Right ventricle myocardium inferior (tissue), 1 donor: ENCODE data around the gene TSKU. TPM values are rescaled to one million over a fixed set of nuclear protein-coding genes. Genes with fewer than 3 reads are reported as not detected.

Source experiments
- ATAC-seq: fragments of 200-7000 bp; cut with Tn5 transposase; one replicate; pipeline ENCODE4 v1.9.1; 2020; ENCODE audit warnings: mild to moderate bottlenecking, moderate library complexity
- DNase-seq: peaks from one replicate; pipeline ENCODE4 v3.0.0; 2021; ENCODE audit errors: missing footprints
- intact Hi-C: fragments of 100-400 bp; cut with DNase I; formaldehyde crosslinking; loops from one replicate; pipeline ENCODE4 v1.11.0; 2022
- total RNA-seq: library from RNA; stranded (reverse); fragmentation: NEBNext Ultra II Directional; extraction: Animal tissue kit (Norgen Biotek cat#: 25700); gene quantifications from one replicate; pipeline ENCODE4 v1.2.1, GENCODE V29; 2021
- donor health status: DM: no; HTN: yes; CAD: no; lungs with severe emphysema.

Gene TSKU
- total RNA-seq, 1 donor from 2014 or later: 16.2 TPM

DNA sequence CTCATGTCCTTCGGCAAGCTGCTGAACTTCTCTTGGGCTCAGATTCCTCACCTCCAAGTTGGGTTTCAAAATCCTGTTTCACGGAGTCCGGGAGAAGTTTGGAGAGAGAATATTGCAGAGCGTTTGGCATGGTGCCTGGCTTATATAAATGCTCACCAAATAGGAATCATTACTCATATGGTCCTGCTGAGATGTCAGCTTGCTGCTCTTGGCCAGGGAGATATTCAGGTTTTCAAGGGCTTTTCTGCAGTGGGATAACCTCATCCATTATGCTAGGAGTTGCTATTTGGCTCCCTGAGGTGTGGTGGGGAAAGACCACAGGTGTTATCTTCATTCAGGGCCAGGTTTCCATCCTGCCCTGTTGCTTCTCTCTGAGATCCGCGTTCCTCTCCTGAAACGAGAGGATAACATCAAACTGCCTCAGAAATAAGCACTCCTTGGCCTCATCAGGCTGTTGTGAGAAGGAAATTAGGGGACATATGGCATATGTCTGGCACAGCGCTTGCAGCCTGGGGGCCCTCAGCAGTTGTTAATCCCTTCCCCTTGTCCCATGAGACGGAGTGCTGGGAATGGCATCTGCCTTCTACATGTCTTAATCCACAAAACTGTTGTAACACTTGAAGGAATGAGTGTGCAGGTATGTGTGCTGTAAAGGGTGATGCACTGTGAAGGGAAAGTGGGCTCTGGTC is 47.6 kb downstream of the TSKU start:
- DNase-seq (no peak), ATAC-seq (no peak)
- intact Hi-C loops: no loop called here

DNA sequence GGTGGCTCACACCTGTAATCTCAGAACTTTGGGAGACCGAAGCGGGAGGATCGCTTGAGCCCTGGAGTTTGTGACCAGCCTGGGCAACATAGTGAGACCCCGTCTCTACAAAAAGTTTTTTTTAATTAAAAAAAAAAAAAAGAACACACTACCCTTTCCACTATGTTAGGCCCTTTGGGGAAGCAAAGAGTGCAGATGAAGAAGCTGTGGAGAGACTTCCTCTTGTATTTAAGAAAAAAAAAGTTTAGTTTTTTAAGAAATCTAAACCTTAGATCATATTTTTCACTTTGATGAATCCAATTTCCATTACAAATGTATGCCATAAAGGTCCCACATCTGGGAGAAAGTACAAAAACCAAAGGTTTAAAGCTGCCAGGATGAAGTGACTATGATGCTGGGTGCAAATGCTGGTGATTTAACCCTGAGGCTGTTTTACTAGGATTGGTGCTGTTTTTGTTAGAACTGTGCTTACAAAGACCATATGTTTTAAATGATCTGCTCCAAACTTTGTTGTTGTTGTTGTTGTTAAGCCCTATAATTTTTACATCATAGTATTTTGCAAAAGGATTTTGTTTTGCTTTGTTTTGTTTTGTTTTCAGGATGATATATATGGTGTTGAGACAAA is 48.6 kb downstream of the TSKU start:
- intact Hi-C loops: no loop called here
- DNase-seq (no peak), ATAC-seq (no peak)

DNA sequence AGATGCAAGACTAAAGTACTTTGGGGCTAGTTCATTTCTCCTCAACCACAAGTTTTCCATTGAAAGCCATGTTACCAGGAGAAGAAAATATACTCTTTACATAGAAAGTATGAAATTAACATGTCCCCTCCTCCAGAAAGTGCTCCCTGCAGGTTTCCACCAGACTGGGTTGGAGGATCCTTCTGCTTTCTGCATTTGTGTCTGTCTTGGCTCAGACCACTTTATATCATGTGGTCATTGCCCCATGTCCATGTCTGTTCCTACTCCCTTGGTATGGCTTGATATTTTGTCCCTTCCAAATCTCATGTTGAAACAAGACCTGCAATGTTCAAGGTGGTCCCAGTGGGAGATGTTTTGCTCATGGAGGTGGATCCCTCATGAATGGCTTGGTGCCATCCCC is 49.2 kb downstream of the TSKU start:
- ATAC-seq: no peak
- intact Hi-C loops: no loop called here

DNA sequence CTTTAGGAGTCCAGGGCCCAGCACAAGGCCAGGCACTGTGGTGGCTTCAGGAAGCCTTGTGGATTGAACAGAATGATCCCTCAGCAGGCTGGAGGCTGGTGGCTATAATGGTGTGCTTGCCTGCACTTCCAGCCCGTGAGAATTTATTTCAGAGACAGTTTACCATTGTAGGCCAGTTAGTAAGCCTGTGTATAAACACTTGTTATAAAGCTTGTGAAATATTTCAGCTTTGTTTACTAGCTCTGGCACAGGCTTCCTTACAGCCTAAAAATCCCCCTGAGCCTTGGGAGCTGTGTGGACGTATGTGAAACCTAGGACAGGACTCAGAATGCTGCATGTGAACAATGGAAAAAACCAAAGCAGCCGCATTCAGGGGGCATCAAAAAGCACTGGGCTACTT is 51.0 kb downstream of the TSKU start:
- intact Hi-C loops: no loop called here
- ATAC-seq: no peak
- no peak for DNase-seq

More for the DNA sequence above, 49.2 kb downstream of the TSKU start:
- no peak for DNase-seq

DNA sequence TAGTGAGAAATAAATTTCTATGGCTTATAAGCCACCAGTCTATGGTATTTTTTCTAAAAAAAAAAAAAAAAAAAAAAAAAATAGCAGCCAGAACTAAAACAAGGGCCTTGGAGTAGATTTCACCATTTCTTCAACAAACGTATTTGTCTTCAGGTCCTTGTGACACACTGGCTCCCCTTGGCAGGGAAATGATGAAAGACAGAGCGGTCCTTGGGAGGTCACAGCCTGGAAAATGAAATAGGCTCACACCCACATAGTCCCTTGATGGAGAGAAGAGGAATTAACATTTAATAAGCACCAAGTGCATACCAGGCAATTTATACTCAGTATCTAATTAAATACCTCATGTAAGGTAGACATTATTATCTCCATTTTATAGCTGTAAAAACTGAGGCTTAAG is 51.9 kb downstream of the TSKU start:
- no peak for ATAC-seq
- no peak for DNase-seq
- intact Hi-C loops: no loop called here

DNA sequence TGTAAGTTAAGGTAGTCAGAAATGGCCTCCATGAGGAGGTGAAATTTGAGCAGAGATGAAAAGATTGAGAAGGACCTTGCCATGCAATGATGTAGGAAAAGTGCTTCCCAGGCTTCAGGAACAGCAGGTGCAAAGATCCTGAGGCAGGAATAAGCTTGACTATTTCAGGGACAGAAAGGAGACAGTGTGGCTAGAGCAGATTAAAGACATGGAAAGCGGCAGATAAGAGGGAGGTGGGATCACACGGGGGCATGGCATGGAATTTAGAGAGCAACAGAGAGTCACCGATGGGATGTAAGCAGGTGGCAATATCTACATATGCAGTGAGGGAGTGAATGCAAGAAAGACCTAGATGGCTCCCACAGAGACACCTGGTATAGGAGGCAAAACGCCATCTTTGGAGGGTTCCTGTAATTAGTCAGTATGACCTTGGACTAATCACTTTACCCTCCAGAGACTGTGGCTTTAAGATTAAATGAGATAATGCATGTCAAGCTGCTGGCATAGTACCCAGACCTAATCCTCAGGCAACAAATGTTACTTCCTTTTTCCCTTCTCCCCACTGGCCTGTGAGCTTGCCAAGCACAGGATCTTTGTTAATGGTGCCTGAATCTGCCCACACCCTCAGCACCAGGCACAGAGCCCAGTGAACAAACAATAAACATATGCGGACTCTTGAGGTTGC is 52.9 kb downstream of the TSKU start:
- ATAC-seq (peak; percentile 44), DNase-seq (no peak)

DNA sequence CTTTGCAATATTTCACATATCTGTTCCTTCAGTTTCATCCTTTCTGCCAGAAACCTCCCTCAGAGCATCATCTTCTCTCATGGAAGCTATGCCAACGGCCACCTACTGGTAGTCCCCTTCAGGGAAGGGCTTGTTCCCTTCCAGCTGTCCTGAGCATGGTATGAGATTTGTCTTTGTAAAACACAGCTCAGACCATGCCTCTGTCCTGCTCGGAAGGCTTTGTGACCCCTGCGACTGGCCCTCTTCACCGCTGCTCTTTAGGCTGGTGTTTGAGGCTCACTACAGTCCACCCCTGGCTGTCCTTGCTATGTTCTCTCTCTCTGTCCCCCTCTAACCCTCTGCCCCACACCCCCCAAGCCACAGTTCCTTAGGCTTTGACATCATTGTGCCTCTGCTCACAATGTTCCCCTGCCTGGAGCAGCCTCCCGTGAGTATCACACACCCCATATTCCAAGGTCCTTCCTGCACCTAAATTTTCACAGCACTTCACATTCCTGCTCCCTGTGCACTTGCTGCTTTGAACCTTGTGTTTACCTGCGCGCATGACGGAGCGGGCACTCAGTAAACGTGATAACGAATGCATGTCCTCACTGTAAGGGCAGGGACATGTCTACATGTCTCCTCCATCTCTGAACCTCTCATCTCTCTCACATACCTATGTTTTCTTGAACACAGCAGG is 53.6 kb downstream of the TSKU start:
- no peak for DNase-seq
- no peak for ATAC-seq
- intact Hi-C loops: no loop called here

More for the DNA sequence above, 52.9 kb downstream of the TSKU start:
- intact Hi-C loops: no loop called here

DNA sequence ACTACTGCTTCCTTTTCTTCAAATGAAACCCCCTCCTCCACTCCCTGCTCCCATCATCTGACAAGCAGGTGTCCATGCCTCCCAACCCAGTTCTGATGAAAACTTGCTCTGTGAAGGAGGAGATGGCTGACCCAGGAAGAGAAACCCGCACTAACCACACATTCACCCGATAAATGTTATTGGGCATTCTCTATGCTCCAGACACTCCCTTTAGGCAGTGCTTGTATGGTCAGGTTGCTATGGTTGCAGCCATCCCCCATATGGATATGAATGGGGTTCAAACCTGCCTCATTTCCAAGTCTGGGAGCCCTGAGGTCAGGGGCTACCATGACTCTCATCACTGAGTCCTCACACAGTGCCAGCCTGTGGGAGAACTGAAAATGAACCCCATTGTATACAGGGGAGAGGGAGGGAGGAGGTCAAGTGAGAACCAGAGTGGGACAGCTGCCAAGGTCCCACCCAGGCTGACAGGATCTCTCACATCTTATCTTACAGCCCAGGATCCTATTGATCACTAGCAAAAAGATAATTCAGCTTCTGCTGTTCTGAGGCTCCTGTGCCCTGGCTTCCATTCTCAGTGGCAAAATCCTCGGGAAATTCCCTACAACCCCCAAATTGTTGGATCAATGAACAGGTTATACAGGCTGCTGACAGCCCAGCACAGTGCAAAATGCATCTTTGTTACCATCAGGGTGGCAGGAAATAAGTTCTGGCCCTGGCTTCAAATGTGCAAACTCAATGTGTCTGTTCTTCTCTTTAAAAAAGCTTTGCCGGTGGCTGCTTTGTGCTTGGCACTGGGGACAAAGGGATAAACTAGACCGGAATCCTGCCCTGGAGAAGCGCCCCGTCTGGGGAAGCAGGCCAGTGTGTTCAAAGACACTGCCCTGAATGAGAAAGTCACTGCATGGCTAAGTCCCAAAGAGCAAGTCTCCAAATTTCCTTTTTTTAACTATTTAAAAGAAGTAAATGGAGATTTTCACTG is 54.8 kb downstream of the TSKU start:
- intact Hi-C loops: loop anchor here (2.0 kb wide), 1 partner anchor 27 kb away; no protein-coding TSS in a partner anchor
- ATAC-seq: no peak

DNA sequence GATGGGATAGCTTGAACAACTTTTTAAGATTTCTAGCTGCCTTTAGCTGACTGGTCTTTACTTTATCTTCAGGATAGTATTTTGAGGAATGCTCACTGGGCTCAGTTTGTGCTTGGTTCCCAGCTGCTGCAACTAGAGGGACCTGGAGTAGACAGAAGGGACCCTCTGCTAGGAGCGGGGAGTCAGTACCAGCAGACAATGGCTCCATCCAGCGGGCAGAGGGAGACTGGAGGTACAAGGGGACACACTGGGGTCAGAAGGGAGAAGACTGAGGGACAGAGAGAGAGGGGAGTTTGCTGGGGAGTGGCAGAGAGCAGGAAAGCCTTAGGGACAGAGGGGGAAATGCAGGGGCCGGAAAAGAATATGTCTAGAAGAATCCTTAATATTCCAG is 55.5 kb downstream of the TSKU start:
- DNase-seq (no peak), ATAC-seq (peak; percentile 63)
- intact Hi-C loops: loop anchor here (2.0 kb wide), 1 partner anchor 28 kb away; no protein-coding TSS in a partner anchor

More for the DNA sequence above, 54.8 kb downstream of the TSKU start:
- DNase-seq: no peak

DNA sequence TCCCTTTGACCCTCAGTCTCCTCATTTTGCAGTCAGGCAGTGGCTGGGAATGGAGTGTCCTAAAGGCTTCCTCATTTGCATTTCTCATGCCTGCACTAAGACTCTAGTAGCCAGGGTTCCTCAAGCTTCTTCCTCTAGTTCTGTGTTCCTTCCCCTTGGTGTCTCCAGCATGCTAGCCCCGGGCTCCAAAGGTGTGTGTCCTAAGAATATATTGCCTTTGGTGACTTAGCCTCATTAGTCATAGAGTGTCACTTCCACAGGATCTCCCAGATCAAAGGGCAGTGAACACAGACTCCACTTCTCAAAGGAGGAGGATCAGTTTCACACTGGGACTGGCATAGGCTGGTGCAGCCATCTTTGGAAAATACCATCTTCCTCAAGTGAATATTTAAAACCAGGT is 56.2 kb downstream of the TSKU start:
- ATAC-seq (no peak), DNase-seq (no peak)
- intact Hi-C loops: loop anchor here (2.0 kb wide), 1 partner anchor 29 kb away; no protein-coding TSS in a partner anchor

DNA sequence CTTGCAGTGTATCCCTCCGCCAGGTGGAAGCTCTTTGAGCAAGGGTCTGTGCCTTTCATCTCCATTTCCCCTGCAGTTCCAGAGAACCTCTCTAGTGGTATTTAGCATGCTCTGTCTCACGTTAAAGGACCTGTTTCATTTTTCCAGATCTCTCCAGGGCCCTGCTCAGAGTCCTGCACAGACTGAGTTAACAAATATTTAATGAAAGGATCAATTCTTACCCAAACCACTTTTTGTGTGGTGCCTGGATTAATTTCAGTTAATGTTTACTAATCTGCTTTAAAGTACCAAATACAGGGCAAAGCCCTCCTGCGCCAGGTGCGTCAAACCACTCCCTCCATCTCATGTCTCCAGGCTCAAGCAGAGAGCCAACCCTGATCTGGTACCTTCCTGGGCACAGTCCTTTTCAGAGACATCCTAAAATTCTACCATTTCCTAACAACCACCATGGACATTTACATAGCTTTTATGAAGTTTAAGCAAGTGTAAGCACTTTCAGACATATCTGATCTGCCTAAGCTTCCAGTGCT is 58.8 kb downstream of the TSKU start:
- ATAC-seq (no peak), DNase-seq (no peak)
- intact Hi-C loops: no loop called here

DNA sequence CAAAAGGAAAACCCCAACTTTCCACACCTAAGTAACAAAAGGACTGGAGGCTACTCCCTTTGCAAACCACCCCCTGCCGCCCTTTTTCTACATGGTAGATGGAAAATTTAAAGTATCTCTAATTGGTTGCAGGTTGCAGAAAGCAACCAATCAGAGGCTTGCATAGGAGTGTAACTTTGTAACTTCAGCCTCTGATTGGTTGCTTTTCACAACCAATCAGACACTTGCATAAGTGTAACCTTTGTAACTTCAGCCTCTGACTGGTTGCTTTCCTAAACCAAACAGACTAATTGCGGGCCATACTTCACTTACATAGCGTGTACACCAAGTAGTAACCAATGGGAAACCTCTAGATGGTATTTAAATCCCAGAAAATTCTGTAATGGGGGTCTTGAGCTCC is 60.8 kb downstream of the TSKU start:
- intact Hi-C loops: no loop called here
- ATAC-seq (no peak), DNase-seq (no peak)

DNA sequence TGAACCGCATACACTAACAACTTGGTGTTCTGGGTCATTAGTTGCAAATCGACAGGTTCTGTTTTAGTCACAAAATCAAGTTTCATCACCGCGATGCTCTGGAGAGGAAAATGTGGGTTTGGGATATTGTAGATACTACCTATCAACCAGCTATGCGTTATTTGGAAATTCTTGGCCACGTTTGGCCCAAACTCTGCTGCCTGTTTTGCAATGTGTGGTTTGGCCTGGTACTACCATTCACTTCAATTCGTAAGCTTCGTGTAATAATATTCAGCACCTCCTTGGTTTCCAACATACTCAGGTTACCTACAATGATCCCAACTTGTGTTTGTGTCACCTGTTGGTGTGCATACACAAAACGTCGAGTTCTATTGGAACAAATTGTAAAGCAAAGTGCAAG is 61.4 kb downstream of the TSKU start:
- intact Hi-C loops: no loop called here

DNA sequence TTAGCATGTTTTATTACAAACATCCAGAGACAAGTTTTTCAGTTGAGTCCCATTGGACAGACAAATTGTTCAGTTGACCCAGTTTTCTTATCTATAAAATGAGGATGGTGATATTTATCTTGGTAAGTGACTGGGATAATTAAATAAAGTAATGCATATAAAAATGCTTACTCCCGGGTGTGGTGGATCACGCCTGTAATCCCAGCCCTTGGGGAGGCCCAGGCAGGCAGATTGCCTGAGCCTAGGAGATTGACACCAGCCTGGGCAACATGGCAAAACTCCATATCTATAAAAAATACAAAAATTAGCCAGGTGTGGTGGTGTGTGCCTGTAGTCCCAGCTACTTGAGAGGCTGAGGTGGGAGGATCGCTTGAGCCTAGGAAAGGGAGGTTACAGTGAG is 61.9 kb downstream of the TSKU start:
- DNase-seq (no peak), ATAC-seq (no peak)
- intact Hi-C loops: no loop called here

More for the DNA sequence above, 61.4 kb downstream of the TSKU start:
- ATAC-seq: no peak
- DNase-seq: no peak

DNA sequence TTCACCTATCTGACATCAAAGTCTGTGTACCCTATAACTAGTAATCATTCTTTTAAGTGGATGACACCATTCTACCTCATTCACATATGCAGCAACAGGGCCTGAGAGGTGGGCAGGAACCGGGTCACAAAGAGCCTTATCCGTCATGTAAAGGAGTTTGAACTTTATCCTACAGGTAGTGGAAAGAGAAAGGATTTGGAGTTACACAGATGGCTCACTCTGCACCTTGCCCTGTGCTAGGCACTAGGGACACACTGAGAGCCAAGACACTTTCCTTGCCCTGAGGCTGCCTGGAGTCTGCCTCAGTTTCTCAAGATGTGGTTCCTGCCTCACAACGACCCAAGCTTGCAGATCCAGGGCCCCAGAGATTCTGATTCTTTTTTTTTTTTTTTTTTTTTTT is 63.3 kb downstream of the TSKU start:
- DNase-seq (no peak), ATAC-seq (no peak)
- intact Hi-C loops: no loop called here
